ENCODE data around the gene ABCG1.
A peak's percentile ranks its signal among the peaks of the same experiment; 100 is the strongest.

The ABCG1 gene

DNA sequence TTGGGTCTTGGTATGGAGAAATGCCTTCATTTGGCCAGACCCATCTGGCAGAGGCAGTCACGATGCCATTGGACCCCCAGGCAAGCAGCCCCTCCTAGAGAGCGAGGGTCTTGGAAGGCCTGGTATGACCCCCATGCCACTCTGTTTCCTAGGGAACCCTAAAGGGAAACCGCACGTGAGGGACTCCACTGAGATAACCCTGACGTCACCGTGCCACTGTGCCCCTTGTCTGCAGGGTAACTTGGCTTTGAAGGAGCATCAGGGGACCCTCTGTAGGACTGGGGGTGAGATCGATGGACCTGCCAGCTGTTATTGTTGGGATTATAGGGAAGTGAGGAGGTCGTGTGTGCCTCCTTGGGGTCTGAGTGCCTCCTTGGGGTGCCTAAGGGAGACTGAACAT is 34.5 kb downstream of the ABCG1 start:
- DNase-seq = no peak

DNA sequence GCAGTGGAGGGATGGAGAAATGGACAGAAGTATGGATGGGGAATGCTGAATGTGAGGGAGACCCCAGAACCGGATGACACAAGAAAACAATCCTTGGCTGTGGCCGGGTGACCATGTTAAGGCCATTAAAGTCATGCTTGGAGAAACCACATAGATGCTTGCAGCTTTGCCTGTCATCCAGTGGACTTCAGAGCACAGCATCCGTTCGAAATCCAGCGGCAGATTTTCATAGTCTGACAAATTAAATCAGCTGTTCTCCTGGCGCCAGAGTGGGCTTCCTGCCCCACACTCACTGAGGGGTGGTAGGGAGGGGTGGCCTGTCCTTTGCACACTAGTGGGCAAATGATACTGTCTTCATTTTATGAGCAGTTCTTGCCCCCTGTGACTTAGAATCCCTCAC is 35.1 kb downstream of the ABCG1 start:
- DNase-seq = no peak

DNA sequence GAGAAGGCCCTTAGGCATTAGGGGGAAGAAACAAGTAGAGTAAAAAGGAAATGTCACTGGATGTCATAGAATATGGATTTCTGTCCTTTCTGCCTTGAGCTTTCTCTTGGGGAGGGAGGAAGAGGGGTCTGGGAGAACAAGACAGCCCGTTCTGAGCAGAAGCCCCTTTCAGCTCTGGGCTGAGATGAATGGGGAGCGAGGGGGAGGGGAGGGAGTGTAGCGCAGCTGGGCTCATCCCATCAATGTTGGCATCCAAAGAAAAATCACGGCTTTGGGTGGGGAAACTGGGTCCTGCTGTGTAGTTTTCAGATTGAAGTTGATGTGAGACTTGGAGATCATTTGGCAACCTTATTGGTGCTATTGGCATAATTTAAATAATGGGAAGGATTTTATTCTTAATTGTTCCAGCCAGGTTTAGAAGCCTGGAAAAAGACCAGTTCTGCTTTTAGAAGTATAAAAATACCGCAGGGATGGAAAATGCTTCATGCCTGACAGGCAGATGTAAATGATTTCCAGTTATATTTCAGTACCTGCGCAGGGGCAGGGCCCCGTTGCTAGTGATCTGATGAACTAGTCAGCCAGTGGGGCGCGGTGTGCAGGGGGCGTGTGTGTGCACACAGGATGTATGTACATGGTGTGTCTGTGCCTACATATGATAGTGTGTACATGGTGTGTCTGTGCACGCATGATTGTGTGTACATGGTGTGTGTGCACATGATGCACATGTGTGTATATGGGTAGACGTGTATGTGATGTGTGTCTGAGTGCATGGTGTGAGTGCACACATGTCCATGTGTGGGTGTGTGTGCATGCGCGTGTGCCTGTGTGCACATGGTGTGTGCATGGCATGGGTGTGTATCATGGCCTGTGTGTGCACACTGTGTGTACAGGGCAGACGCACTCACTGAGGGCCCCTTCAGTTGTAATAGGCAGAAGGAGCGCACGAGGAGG is 36.0 kb downstream of the ABCG1 start:
- DNase-seq = no peak

DNA sequence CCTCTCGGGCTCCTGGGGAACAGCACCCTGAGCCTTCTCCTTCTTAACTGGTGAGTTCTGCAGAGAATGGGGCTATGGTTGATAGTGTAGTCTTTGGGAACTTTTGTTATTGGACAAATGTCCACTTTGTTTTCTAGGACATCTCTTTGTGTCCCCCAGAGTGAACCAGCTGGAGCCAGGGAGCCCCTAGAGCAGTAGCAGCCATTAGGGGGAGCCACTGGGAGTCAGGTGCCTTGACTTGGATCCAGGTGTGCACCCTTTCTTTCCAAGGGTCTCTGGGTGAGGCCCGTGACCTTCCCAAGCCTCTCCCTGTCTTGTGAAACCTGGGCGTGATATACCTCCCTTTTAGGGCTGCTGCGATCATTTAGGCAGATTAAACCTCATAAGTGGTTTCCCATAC is 36.9 kb downstream of the ABCG1 start:
- no peak for DNase-seq

DNA sequence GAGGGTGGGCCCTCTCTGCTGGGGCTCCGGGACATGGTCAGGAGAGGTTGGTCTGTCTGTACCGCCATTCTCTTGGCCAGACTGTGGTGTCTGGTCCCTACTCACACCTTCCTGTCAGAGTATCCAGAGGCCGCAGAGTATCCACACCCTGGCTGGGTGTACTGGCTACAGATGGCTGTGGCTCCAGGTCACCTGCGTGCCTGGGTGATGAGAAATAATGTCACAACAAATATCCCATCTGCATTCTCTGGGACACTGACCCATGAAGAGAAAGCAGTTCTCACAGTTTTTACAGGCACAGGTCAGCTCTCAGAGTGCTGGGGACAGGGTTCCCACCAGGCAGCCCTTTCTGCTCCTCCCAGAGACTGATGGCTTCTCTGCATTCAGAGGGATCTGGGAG is 37.4 kb downstream of the ABCG1 start:
- DNase-seq = no peak

DNA sequence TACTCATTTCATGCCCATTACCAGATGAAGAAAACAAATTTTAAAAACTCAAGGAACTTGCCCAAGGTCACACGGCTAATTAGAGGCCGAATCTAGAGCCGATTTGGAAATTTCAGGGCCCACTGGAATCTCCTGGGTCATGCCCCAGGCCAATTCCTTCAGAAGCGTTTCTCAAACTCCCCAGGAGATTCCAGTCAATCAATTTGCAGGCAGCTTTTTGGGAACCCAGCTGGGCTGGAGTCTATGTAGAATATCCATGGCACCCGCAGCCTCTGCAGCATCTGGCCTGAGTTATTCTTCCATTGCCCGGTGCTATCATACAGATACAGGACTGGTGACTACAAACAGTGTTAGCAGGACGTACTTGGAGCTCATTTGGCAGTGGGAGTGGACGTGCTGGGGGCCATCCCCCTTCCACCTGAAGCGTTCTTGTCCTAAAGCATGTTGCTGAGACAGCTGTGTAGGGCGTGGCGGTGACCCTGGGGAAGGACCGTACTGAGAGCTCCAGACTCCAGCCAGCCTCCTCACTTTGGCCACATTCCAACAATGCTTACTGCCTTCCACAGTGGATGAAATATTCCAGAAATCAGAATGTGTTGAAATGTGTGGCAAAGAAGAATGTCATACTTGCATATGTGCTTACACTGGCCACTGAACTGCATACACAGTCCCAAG is 38.3 kb downstream of the ABCG1 start:
- no peak for DNase-seq

DNA sequence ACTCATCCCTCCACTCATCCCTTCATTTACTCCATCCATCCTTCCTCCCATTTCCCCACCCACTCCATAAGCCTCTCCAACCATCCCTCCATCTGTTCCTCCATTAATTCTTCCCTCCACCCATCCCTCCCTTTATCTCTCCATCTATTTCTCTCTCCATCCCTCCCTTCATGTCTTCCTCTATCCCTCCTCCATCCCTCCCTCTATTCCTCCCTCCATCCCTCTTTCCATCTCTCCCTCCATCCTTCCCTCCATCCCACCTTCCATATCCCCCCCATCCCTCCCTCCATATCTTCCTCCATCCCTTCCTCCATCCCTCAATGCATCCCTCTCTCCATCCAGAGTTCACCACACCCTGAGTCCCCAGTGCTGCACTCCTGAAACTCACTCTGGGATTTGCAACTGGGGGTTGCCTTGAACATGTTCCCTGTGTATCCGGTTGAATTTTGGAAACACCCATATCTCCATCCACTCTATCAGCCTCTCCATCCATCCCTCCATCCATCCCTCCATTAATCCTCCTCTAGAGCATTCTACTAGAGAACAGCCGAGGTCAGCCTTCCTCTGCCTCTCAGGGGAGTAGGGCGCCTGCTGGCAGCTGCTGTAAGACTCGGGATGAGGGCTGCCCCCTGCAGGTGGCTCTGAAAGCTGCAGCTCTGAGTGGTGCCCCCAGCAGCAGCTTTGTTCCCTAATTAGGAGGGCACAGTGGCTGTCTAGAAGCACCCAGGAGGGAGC is 39.4 kb downstream of the ABCG1 start:
- DNase-seq = no peak

DNA sequence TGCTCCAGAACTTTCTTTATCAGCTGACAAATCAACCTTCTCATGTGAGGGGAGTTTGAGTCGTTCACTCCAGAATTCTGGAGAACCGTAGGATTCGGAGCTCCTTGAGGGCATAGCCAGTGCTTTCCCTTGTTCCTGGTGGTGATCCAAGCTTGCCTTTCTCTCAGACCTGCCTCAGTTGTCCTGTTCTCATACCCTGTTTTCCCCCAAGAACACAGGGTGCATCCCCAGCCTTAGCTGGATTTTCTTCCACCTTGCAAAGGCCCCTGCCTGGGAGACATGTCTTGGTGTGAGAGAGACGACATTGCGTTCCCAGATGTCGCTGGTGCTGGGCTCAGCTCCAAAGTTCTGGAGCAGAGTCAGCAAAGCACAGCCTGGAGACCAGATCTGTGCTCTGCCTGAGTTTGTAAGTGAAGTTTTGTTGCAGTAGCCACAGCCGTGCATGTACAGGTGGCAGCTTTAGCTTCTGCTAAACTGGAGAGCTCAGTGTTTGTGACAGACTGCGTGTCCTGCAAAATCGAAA is 40.0 kb downstream of the ABCG1 start:
- DNase-seq = no peak

DNA sequence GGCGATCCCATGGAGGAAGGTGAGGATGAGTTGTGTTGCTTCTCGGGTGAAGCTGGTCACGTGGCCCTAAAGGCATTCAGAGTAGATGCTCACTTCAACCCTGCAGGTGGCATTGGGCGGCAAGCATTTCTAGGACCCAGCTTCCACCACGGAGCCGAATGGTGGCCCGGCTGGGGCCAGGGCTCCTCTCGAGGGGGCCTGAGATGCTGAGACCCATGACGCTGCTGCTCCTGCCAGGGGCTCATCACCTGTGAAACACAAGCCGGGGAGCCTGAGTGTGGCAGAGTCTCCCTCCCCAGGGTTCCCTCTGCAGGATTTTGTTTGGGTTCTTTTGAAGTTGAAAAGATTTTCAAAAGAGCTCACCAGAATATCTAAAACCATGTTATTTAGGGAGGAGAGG is 41.2 kb downstream of the ABCG1 start:
- DNase-seq = no peak

DNA sequence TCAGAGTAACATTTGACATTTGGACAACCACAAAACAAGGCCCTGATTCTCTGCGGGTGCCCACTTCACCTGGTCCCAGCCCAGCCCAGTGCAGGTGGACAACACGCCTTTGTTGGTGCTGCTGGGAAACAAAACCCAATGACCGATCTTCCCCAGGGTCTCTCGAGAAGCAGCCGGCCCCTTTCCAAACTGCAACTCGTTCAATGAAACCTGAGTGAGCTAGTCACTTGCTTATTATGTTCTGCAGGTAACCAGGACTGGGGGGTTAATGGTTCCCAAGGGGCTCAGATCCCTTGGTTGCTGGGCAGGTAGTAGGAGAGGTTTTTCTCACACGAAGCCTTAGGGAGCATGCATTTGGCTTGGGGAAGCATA is 42.9 kb downstream of the ABCG1 start:
- DNase-seq = peak; percentile 48

DNA sequence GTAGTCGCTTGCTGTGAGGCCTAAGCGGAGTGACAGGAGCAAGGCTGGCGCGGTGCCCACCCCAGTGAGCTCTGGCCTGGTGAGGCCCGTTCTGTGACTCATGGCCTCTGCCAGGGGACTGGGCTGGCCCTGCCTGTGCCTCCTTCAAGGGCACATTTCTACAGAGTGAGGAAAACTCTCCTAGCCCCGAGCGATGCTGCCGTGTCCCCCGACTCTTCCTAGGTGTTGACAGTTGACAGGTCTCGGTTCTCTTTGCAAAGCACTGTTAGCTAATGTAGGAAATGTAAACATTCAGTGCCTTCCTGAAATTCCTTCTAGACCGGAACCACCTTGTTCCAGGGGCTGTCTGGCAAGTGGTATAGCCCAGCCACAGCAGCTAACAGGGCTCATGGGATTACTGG is 43.9 kb downstream of the ABCG1 start:
- DNase-seq = no peak

DNA sequence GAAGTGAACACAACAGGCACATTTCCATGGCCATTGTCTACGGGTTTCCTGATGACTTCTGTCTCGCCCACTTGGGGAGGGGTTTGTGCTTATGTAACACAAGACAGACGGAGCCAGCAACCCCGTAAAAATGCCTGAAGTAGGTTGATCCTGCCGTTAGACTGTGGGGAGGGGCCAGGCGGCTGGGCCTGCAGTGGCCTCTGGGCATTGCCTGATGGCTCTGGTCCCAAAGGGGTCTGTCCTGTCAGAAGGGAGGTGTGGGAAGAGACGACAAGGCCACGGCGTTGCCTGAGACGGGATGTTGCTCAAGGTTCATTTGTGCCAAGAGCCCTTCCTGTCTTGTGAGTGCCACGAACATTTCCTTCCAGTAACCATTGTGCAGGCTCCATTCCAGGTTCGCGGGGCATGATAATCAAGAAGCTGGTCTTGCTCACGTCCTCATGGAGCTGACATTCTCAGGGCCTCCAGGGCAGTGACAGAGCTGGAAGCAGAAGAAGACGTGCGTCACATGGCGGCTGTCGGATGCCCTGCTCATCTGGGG is 44.7 kb downstream of the ABCG1 start:
- DNase-seq = no peak

DNA sequence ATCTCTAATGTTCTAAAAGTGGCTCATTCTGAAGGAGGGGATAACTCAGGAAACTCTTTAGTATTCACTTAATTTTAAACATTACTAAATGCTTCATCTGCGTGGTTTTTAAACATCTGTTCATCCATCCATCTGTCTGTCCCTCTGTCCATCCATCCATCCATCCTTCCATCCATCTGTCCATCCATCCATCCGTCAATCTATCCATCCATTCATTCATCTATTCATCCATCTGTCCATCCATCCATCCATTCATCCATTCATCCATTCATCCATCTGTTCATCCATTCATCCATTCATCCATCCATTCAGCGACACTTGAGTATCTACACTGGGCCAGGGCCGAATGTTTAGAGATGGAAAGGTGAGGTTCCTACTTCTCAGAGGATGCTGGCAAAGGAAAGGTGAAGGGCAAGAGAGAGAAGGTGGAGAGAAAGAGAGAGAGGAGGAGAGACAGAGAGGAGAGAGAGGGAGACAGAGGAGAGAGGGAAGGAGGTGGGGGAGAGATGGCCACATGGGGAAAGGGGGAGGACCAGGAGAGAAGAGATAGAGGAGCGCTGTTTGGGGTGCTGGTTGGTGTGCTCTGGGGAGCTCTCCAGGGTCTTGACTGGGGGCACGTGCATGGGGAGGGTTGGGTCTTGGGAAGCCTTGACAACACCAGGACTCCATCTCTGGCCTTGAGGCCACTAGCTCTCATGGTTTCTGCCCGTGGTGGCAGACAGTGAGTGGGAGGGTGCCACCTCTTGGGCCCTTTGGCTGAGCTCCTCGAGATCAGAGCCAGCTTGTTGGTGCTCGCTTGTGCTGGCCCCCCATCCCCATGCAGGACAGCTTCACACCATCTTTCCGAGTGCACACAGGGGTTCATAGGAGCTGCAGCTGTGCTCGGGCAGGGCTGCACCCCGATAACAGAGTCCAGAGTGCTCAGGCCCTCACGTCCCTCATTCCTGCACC is 45.6 kb downstream of the ABCG1 start:
- DNase-seq = no peak

DNA sequence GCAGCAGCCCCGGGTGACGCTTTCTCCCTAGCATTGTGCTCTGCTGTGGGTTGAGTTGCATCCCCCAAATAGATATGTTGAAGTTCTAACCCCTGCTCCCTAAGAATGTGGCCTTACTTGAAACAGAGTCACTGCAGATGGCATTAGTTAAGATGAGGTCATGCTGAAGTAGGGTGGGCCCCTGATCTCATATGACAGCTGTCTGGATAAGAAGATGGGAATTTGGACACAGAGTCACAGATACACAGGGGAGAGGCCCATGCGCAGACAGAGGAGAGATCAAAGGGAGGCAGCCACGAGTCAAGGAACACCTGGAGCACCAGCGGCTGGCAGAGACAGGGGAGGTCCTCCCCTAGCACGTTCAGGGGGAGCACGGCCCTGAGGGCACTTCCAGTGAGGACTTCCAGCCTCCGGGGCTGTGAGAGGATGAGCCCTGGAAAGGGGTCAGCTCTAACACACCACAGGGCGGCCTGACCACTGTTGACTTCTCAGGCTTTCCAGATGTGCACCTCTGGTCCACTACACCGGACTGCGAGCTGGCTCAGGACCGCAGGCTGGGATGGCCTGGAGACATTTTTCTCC is 46.4 kb downstream of the ABCG1 start:
- DNase-seq = no peak

DNA sequence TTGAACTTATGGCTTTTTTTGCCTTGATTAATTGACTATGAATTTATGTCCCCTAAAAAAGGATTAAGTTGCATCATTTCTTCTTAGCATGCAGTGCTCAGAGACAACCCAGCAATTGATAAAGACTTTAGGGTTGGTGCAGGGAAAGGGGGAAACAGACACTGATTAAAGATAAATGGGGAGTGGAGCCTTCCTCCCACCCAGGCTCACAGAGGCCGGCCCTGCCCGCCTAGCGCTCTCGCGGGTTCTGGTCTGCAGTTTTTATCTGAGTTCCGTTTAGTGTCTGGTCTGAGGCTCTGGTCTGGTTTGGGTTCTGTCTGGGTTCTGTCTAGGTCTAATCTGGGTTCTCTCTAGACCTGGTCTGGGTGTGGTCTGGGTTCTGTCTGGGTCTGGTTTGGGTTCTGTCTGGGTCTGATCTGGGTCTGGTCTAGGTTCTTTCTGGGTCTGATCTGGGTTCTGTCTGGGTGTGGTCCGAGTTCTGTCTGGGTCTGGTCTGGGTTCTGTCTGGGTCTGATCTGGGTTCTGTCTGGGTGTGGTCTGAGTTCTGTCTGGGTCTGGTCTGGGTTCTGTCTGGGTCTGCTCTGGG is 48.1 kb downstream of the ABCG1 start:
- no peak for DNase-seq

DNA sequence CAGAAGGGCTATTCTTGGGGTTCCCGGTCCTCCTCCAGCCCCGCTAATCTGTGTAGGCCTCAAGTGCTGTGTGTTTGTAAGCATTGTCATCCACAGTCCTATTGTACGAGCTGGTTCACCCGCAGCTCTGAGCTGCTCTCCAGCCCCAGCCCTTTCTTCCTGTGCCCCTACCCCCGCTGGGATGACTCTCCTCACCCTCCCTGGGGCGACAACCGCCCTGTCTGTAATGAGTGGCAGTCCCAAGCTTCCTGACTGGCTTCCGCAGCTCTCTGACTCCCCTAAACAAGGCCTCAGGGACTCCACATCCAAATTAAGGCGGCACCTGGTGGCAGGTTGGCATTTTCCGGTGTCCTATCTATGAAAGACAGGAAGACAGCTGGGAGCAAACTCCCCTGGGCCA is 50.4 kb downstream of the ABCG1 start:
- DNase-seq = no peak

DNA sequence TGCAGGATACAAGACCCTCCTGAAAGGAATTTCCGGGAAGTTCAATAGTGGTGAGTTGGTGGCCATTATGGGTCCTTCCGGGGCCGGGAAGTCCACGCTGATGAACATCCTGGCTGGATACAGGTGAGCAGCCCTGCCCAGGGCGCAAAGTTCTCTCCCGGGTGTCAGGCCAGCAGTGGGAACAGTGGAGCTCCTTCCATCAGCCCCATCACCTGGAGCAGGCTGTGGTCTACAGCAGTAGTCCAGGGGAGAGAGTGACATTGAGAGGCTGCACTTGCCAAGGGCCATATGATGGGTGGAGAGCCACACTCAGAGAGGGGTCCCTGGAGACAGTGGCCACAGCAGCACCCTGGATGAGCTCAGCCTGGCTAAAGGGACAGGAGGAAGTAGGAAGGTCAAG is 52.1 kb downstream of the ABCG1 start:
- no peak for DNase-seq

DNA sequence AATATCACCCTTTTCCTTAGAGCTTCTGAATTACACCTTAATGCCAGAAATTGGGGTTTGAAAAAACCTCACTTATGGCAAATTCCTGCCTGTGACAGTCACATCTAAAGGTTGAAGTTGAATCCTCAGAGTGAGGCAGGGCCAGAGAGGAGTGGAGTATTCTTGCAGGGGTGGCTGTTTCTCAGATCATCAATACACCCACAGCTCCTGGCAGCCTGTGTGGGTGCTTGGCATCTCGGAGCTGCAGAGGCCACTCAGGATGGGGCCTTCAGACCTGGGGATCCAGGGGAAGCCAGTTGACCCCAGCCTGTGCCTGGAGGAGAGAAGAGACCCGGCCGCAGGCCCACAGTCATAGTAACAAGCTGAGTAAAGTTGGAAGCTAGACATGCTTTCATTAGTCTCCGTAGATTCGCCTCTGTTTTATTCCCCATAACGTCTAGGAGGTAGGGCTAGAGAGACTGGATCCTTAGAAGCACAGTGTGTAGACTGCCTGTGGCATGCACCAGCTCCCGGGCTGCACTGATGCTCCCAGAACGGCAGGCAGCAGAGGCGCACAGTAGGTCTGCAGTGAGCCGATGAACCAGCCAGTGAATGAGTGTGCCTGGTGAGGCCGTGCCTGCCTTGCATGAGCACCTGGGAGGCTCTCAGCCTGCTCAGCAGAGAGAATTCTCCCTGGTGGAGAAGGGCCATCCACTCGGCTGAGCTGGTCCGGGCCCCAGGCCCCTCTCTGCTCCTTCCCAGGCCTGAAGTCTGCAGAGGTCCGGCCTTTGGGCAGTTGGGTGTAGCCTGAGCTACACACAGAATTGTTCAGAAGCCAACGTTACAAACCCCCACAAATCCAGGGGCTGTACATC is 53.4 kb downstream of the ABCG1 start:
- no peak for DNase-seq

DNA sequence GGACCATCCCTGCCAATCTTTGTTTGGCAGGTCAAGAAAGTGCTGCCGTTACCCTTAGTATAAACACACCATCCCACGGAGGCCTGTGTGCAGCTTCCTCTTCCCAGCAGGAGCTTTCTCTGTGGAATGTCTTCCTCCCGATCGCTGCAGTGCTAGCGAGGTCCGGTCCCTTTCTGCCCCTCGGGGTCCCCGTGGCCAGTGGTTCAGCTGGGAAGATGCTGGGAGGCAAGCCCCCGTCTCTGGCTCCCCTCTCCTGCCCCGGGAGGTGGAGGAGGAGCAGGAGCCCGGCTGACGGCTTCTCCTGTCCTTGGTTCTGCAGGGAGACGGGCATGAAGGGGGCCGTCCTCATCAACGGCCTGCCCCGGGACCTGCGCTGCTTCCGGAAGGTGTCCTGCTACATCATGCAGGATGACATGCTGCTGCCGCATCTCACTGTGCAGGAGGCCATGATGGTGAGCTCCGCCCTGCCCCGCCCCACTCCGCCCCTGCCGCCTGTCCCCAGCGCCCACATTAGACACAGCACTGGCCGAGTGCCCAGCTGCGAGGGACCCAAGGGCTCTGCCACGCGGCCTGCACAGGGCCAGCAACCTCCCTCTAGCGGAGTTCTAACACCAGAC is 54.2 kb downstream of the ABCG1 start:
- no peak for DNase-seq

DNA sequence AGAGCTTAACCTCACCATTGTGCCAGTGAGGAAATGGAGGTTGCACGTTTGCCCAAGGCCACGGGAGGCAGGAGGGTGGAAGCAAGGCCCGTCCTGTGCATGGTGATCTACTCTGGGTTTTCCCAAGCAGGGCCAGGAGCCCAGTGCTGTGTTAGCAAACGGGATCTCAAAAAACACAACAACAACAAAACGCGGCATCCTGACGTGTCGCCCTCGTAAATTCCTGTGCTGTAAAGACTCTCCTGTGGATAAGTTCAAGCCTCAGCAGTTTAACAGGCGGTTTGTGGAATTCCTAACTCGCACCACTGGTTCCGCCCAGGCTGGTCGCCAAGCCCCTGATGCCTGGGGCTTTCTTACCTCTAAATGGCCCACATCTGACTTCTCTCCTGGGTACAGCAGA is 57.1 kb downstream of the ABCG1 start:
- no peak for DNase-seq
